HepG2 (cell line): ENCODE measurements around the gene HYDIN.

Experiments used
- AKNA ChIP-seq: sonication (generic); formaldehyde crosslinking; IDR thresholded peaks from 2 replicates; pipeline ENCODE4 v1.4.0; 2020; ENCODE audit warnings: missing genetic modification reagents, borderline replicate concordance
- CTCF ChIP-seq: sonication (generic); formaldehyde crosslinking; IDR thresholded peaks from 2 replicates; pipeline ENCODE4 v1.5.0; 2020; ENCODE audit warnings: mild to moderate bottlenecking, missing genetic modification reagents, moderate library complexity
- ETV5 ChIP-seq: IDR thresholded peaks from 2 replicates; pipeline ENCODE4 v1.6.1; 2018; ENCODE audit warnings: missing biosample characterization, missing genetic modification reagents, inconsistent platforms, borderline replicate concordance
- HDAC2 ChIP-seq: sonication (generic); formaldehyde crosslinking; IDR thresholded peaks from 2 replicates; pipeline ENCODE4 v1.4.0; 2020; ENCODE audit warnings: missing genetic modification reagents
- HOXA9 ChIP-seq: sonication (generic); formaldehyde crosslinking; IDR thresholded peaks from 2 replicates; pipeline ENCODE4 v1.8.1; 2022; ENCODE audit warnings: missing genetic modification reagents, mild to moderate bottlenecking, moderate library complexity, borderline replicate concordance
- IRF9 ChIP-seq: sonication (generic); formaldehyde crosslinking; IDR thresholded peaks from 2 replicates; pipeline ENCODE4 v1.8.0; 2022; ENCODE audit warnings: missing genetic modification reagents, mild to moderate bottlenecking, borderline replicate concordance
- KAT8 ChIP-seq: IDR thresholded peaks from 2 replicates; pipeline ENCODE4 v1.6.1; 2016; ENCODE audit warnings: missing genetic modification reagents, missing compliant biosample characterization
- MIXL1 ChIP-seq: IDR thresholded peaks from 2 replicates; pipeline ENCODE4 v1.6.1; 2016
- POLR2A ChIP-seq, 2 experiments: IDR thresholded peaks; 2 replicates each; pipeline ENCODE4 v1.6.1; 2011; ENCODE audit warnings: low read depth in 2 of 2, low read length in 2 of 2, mild to moderate bottlenecking in 1 of 2, moderate library complexity in 1 of 2; ENCODE audit not compliant: insufficient read depth in 1 of 2
- REL ChIP-seq: sonication (generic); formaldehyde crosslinking; conservative IDR thresholded peaks from 2 replicates; pipeline ENCODE4 v1.8.0; 2022; ENCODE audit warnings: mild to moderate bottlenecking, missing genetic modification reagents, moderate library complexity
- ZFP36 ChIP-seq: fragments of 150-350 bp; IDR thresholded peaks from 2 replicates; pipeline ENCODE4 v1.6.1; 2018; ENCODE audit warnings: borderline replicate concordance, low read length, low read depth; ENCODE audit not compliant: partially characterized antibody
- ZFP36L2 ChIP-seq: sonication (generic); formaldehyde crosslinking; IDR thresholded peaks from 2 replicates; pipeline ENCODE4 v1.4.0; 2020; ENCODE audit warnings: missing genetic modification reagents
- ZNF264 ChIP-seq: sonication (generic); formaldehyde crosslinking; IDR thresholded peaks from 2 replicates; pipeline ENCODE4 v1.4.0; 2020; ENCODE audit warnings: missing genetic modification reagents
- ZNF772 ChIP-seq: sonication (generic); formaldehyde crosslinking; IDR thresholded peaks from 2 replicates; pipeline ENCODE4 v1.5.0; 2020; ENCODE audit warnings: mild to moderate bottlenecking, missing genetic modification reagents

GRCh38 chr16:70800781-70801480 is 429.6 kb downstream of the HYDIN start, which contains the start of gene VAC14:
- TF ChIP-seq MIXL1 (CRISPR knock-in tag) (peak; percentile 56), ETV5 (CRISPR knock-in tag) (peak; percentile 83), HOXA9 (CRISPR knock-in tag) (peak; percentile 43; the same call in 1 of the 2 replicates), AKNA (CRISPR knock-in tag) (no peak), KAT8 (CRISPR knock-in tag) (peak; percentile 100), ZFP36L2 (CRISPR knock-in tag) (no peak), REL (peak; percentile 53; the same call in 1 of the 2 replicates), ZFP36 (no peak), IRF9 (peak; percentile 87; the same call in 1 of the 2 replicates), ZNF772 (no peak), POLR2A (IDR thresholded peaks at IDR 0.05; ENCODE audit: insufficient read depth in 1 of 2, low read depth in 2 of 2, low read length in 2 of 2) (peak; percentile 85 to 92), CTCF (no peak), ZNF264 (CRISPR knock-in tag) (no peak; the same call in 1 of the 2 replicates), HDAC2 (peak; percentile 97)
